Measurements from ENCODE around the gene XIRP1.
A peak's percentile ranks its signal among the peaks of the same experiment; 100 is the strongest.

The XIRP1 gene

GRCh38 chr3:39210078-39210477 lies 17.7 kb upstream of the XIRP1 start:
- FAIRE-seq (no peak), DNase-seq (ENCODE audit: low spot score) (no peak)

- DNase-seq (ENCODE audit: low spot score), result no peak
Measured at GRCh38 chr3:39209329-39209970, 17.1 kb upstream of the XIRP1 start.

GRCh38 chr3:39208463-39209055 lies 16.2 kb upstream of the XIRP1 start:
- DNase-seq (ENCODE audit: low spot score) (peak; percentile 11), FAIRE-seq (no peak)

More at GRCh38 chr3:39209329-39209970, 17.1 kb upstream of the XIRP1 start:
- no peak for FAIRE-seq

GRCh38 chr3:39207361-39208186 lies 15.2 kb upstream of the XIRP1 start:
- FAIRE-seq, result no peak
- no peak for DNase-seq (ENCODE audit: low spot score)

GRCh38 chr3:39205919-39206516 lies 13.6 kb upstream of the XIRP1 start:
- FAIRE-seq (no peak), DNase-seq (ENCODE audit: low spot score) (no peak)

- DNase-seq (ENCODE audit: low spot score) (no peak), FAIRE-seq (no peak)
Measured at GRCh38 chr3:39205131-39205530, 12.7 kb upstream of the XIRP1 start.

GRCh38 chr3:39203860-39204259 lies 11.5 kb upstream of the XIRP1 start:
- FAIRE-seq (no peak), DNase-seq (ENCODE audit: low spot score) (no peak)

GRCh38 chr3:39203402-39203801 lies 11.0 kb upstream of the XIRP1 start:
- FAIRE-seq (no peak), DNase-seq (ENCODE audit: low spot score) (no peak)

GRCh38 chr3:39202094-39202493 lies 9.7 kb upstream of the XIRP1 start:
- FAIRE-seq, result no peak

GRCh38 chr3:39196671-39197356 lies 4.4 kb upstream of the XIRP1 start:
- DNase-seq (ENCODE audit: low spot score) (no peak), FAIRE-seq (no peak)

More at GRCh38 chr3:39202094-39202493, 9.7 kb upstream of the XIRP1 start:
- DNase-seq (ENCODE audit: low spot score), result no peak

- DNase-seq (ENCODE audit: low spot score) (no peak), FAIRE-seq (no peak)
Measured at GRCh38 chr3:39196034-39196433, 3.6 kb upstream of the XIRP1 start.

- DNase-seq (ENCODE audit: low spot score) (peak; percentile 31), FAIRE-seq (no peak)
Measured at GRCh38 chr3:39193391-39193790, 996 bp upstream of the XIRP1 start.

GRCh38 chr3:39191773-39192172 lies 622 bp downstream of the XIRP1 start:
- FAIRE-seq (no peak), DNase-seq (ENCODE audit: low spot score) (no peak)

- DNase-seq (ENCODE audit: low spot score) (no peak), FAIRE-seq (no peak)
Measured at GRCh38 chr3:39191111-39191510, 1.3 kb downstream of the XIRP1 start.

- FAIRE-seq, result no peak
- no peak for DNase-seq (ENCODE audit: low spot score)
Measured at GRCh38 chr3:39190281-39191025, 1.9 kb downstream of the XIRP1 start.

GRCh38 chr3:39189959-39190269 lies 2.5 kb downstream of the XIRP1 start:
- peak; percentile 46 for DNase-seq (ENCODE audit: low spot score)

GRCh38 chr3:39189150-39189958 lies 3.0 kb downstream of the XIRP1 start:
- no peak for FAIRE-seq
- DNase-seq (ENCODE audit: low spot score), result no peak

More at GRCh38 chr3:39189959-39190269, 2.5 kb downstream of the XIRP1 start:
- no peak for FAIRE-seq

GRCh38 chr3:39188271-39189149 lies 3.9 kb downstream of the XIRP1 start:
- no peak for FAIRE-seq
- DNase-seq (ENCODE audit: low spot score), result no peak

All from RCC 7860 (cell line).